Endodermal cell (in vitro differentiated cells): ENCODE measurements around the gene AQP10. TPM values are rescaled to one million over a fixed set of nuclear protein-coding genes. Genes with fewer than 3 reads are reported as not detected.
"Not testable (repeated sequence)": the region's sequence is repeated elsewhere in the genome, so short reads cannot be mapped to it uniquely, and the experiment has no call there.

Source experiments
- DNase-seq: peaks from one replicate; pipeline ENCODE4 v3.0.0-alpha.2; 2017
- H3K27ac ChIP-seq: 2 replicates; pipeline ENCODE4 v1.5.1; 2013; ENCODE audit warnings: mild to moderate bottlenecking, low read depth, low read length, moderate library complexity
- H3K27me3 ChIP-seq: 2 replicates; pipeline ENCODE4 v1.6.1; 2013; ENCODE audit warnings: mild to moderate bottlenecking, low read length, moderate library complexity; ENCODE audit not compliant: insufficient read depth, control insufficient read depth, poor library complexity, severe bottlenecking
- H3K36me3 ChIP-seq: 2 replicates; pipeline ENCODE4 v1.7.0; 2013; ENCODE audit warnings: mild to moderate bottlenecking, low read length, moderate library complexity; ENCODE audit not compliant: control insufficient read depth, insufficient read depth
- H3K4me1 ChIP-seq: one replicate; pipeline ENCODE4 v1.7.0; 2013; ENCODE audit warnings: low read length; ENCODE audit not compliant: control insufficient read depth, insufficient read depth
- H3K4me3 ChIP-seq: 2 replicates; pipeline ENCODE4 v1.5.1; 2013; ENCODE audit warnings: mild to moderate bottlenecking, low read length, moderate library complexity
- H3K9ac ChIP-seq: 2 replicates; pipeline ENCODE4 v1.6.1; 2013; ENCODE audit warnings: mild to moderate bottlenecking, low read length, moderate library complexity; ENCODE audit not compliant: poor library complexity, severe bottlenecking; ENCODE audit errors: extremely low read depth
- H3K9me3 ChIP-seq: 2 replicates; pipeline ENCODE4 v1.6.1; 2013; ENCODE audit warnings: mild to moderate bottlenecking, low read length, moderate library complexity; ENCODE audit not compliant: control insufficient read depth
- H3K27ac Mint-ChIP-seq: 2 replicates; pipeline ENCODE4 v1.8.0; 2020; ENCODE audit warnings: mixed read lengths
- H3K27me3 Mint-ChIP-seq: 2 replicates; pipeline ENCODE4 v1.8.0; 2021; ENCODE audit warnings: mild to moderate bottlenecking, mixed read lengths; ENCODE audit not compliant: insufficient read depth
- H3K36me3 Mint-ChIP-seq: 2 replicates; pipeline ENCODE4 v1.8.0; 2020; ENCODE audit warnings: low read depth, mixed read lengths
- H3K4me1 Mint-ChIP-seq: 2 replicates; pipeline ENCODE4 v1.8.0; 2020; ENCODE audit warnings: mixed read lengths
- H3K4me3 Mint-ChIP-seq: 2 replicates; pipeline ENCODE4 v1.8.0; 2020; ENCODE audit warnings: mild to moderate bottlenecking, moderate library complexity, mixed read lengths
- H3K9me3 Mint-ChIP-seq: 2 replicates; pipeline ENCODE4 v1.8.0; 2020; ENCODE audit warnings: mild to moderate bottlenecking, mixed read lengths
- CTCF ChIP-seq: fragments of 200-600 bp; sonication (generic); conservative IDR thresholded peaks from 2 replicates; pipeline ENCODE4 v1.5.0; 2021; ENCODE audit warnings: antibody characterized with exemption, mild to moderate bottlenecking
- WGBS, 2 experiments: methylation state at CpG; one replicate each; pipeline versions ENCODE4 v1.1.5 to v1.1.7; 2013; ENCODE audit warnings: missing lambda C conversion rate in 2 of 2, mixed read lengths in 1 of 2; ENCODE audit not compliant: insufficient coverage in 1 of 2, insufficient read length in 1 of 2; 5-methylcytosine and 5-hydroxymethylcytosine counted together
- total RNA-seq, 2 donors: library from RNA; stranded (reverse); fragmentation: NEBNext Ultra II Directional in 1 of 2; extraction: Animal tissue kit (Norgen Biotek cat#: 25700) in 1 of 2; gene quantifications; 2 replicates in 1 of 2; 3 replicates in 1 of 2; pipeline ENCODE4 v1.2.1, GENCODE V29; 2021

Gene AQP10
- total RNA-seq, 2 donors from 2014 or later = not detected

- peak; percentile 68 for DNase-seq
- Histone ChIP-seq H3K4me1 (no peaks in the 10 kb centered on the region), H3K36me3 (peaks cover 19% of the 10 kb centered on the region), H3K9ac (no peak overlapping the region), H3K4me3 (no peak overlapping the region), H3K9me3 (no peaks in the 10 kb centered on the region), H3K27ac (no peak overlapping the region), H3K27me3 (no peaks in the 10 kb centered on the region)
- TF ChIP-seq CTCF = peak; percentile 71
- 94 to 98% methylated on average over 2 to 5 of the region's 7 CpGs for WGBS, 2 experiments
- peaks cover 23% of the 10 kb centered on the region for H3K36me3 Mint-ChIP-seq
- H3K4me1 Mint-ChIP-seq = peaks cover 8% of the 10 kb centered on the region
- H3K9me3 Mint-ChIP-seq = no peaks in the 10 kb centered on the region
- H3K27me3 Mint-ChIP-seq = no peaks in the 10 kb centered on the region
- no peak overlapping the region for H3K4me3 Mint-ChIP-seq
- H3K27ac Mint-ChIP-seq = no peak overlapping the region
Measured at GRCh38 chr1:154276797-154277196, 44.1 kb upstream of the AQP10 start.

GRCh38 chr1:154287591-154287990 is 33.3 kb upstream of the AQP10 start:
- 97% methylated on average over 19 of the region's 30 CpGs; no CpG with 5 or more reads in 1 of the 2 experiments for WGBS, 2 experiments
- H3K4me1 ChIP-seq, H3K4me3 ChIP-seq, DNase-seq, H3K27me3 ChIP-seq, H3K27me3 Mint-ChIP-seq, H3K9me3 ChIP-seq, H3K4me3 Mint-ChIP-seq, H3K27ac Mint-ChIP-seq, H3K27ac ChIP-seq, H3K9me3 Mint-ChIP-seq, H3K36me3 Mint-ChIP-seq, H3K9ac ChIP-seq, H3K36me3 ChIP-seq: not testable (repeated sequence)
- H3K4me1 Mint-ChIP-seq = peaks cover 10% of the 10 kb centered on the region

- DNase-seq = no peak
- H3K27me3 ChIP-seq = no peaks in the 10 kb centered on the region
- WGBS, 2 experiments = 89 to 92% methylated on average over 3 of the region's 3 CpGs
- Mint-ChIP-seq H3K4me3 (no peak overlapping the region), H3K4me1 (peaks cover 10% of the 10 kb centered on the region), H3K27me3 (no peaks in the 10 kb centered on the region), H3K36me3 (no peaks in the 10 kb centered on the region), H3K9me3 (peaks cover 16% of the 10 kb centered on the region), H3K27ac (no peak overlapping the region)
- H3K9me3 ChIP-seq = no peaks in the 10 kb centered on the region
- no peak overlapping the region for H3K9ac ChIP-seq
- no peaks in the 10 kb centered on the region for H3K36me3 ChIP-seq
- TF ChIP-seq CTCF = no peak
- H3K4me1 ChIP-seq = peaks cover 5% of the 10 kb centered on the region
- H3K4me3 ChIP-seq = peak overlapping the region; percentile 32
- H3K27ac ChIP-seq = no peak overlapping the region
Measured at GRCh38 chr1:154288661-154289060, 32.2 kb upstream of the AQP10 start.

GRCh38 chr1:154290921-154291320 is 30.0 kb upstream of the AQP10 start:
- Mint-ChIP-seq H3K4me3 (no peak overlapping the region), H3K4me1 (peaks cover 10% of the 10 kb centered on the region), H3K27me3 (no peaks in the 10 kb centered on the region), H3K36me3 (peaks cover 3% of the 10 kb centered on the region), H3K27ac (no peak overlapping the region), H3K9me3 (peaks cover 30% of the 10 kb centered on the region)
- H3K4me1 ChIP-seq = peaks cover 5% of the 10 kb centered on the region
- no peak for TF ChIP-seq CTCF
- no peak for DNase-seq
- no peaks in the 10 kb centered on the region for H3K36me3 ChIP-seq
- peaks cover 14% of the 10 kb centered on the region for H3K9me3 ChIP-seq
- no peak overlapping the region for H3K9ac ChIP-seq
- no peak overlapping the region for H3K4me3 ChIP-seq
- H3K27me3 ChIP-seq = no peaks in the 10 kb centered on the region
- no peak overlapping the region for H3K27ac ChIP-seq
- WGBS, 2 experiments = 80 to 92% methylated on average over 1 of the region's 1 CpG
